ENCODE measurements around the gene BNC2. TPM values are rescaled to one million over a fixed set of nuclear protein-coding genes. Genes with fewer than 3 reads are reported as not detected.

The BNC2 gene
- total RNA-seq, 1 donor from 2014 or later = 2.4 TPM

- no peaks in the 10 kb centered on the region for H3K27me3 ChIP-seq
- peaks cover 12% of the 10 kb centered on the region for H3K4me1 ChIP-seq
- H3K4me2 ChIP-seq = no peak overlapping the region
- TF ChIP-seq EZH2phosphoT487 (IDR thresholded peaks at IDR 0.05) = no peak
- no peak for TF ChIP-seq EZH2 (IDR thresholded peaks at IDR 0.05)
- no peak for TF ChIP-seq CTCF (IDR thresholded peaks at IDR 0.05)
- no peak overlapping the region for H2AFZ ChIP-seq (replicated peaks)
- H3K9ac ChIP-seq = no peak overlapping the region
- H3K9me3 Mint-ChIP-seq = no peaks in the 10 kb centered on the region
- H3K79me2 ChIP-seq (ENCODE audit: low read depth) = no peaks in the 10 kb centered on the region
- no peaks in the 10 kb centered on the region for H3F3A ChIP-seq (ENCODE audit: low read depth)
- H3K27ac Mint-ChIP-seq = no peak overlapping the region
- DNase-seq (ENCODE audit: low spot score) = no peak
- H3K36me3 Mint-ChIP-seq = no peaks in the 10 kb centered on the region
- H3K4me3 Mint-ChIP-seq = no peak overlapping the region
- H4K20me1 ChIP-seq (ENCODE audit: low read depth) = no peaks in the 10 kb centered on the region
- no peak overlapping the region for H3K27ac ChIP-seq
- H3K4me3 ChIP-seq = no peak overlapping the region
- H3K27me3 Mint-ChIP-seq (ENCODE audit: insufficient read depth, low read depth) = no peaks in the 10 kb centered on the region
- H3K9me3 ChIP-seq (ENCODE audit: low read depth) = no peaks in the 10 kb centered on the region
- H3K36me3 ChIP-seq = no peaks in the 10 kb centered on the region
- H3K4me1 Mint-ChIP-seq = peaks cover under 1% of the 10 kb centered on the region
Observed at GRCh38 chr9:16563446-16563845, 307.0 kb downstream of the BNC2 start.

- Histone ChIP-seq H2AFZ (replicated peaks) (no peak overlapping the region), H3K4me2 (no peak overlapping the region), H3K36me3 (no peaks in the 10 kb centered on the region), H3K27ac (no peak overlapping the region), H4K20me1 (ENCODE audit: low read depth) (no peaks in the 10 kb centered on the region), H3K9me3 (ENCODE audit: low read depth) (no peaks in the 10 kb centered on the region), H3F3A (ENCODE audit: low read depth) (no peaks in the 10 kb centered on the region), H3K4me1 (no peaks in the 10 kb centered on the region), H3K27me3 (no peaks in the 10 kb centered on the region), H3K79me2 (ENCODE audit: low read depth) (no peaks in the 10 kb centered on the region), H3K4me3 (no peak overlapping the region), H3K9ac (no peak overlapping the region)
- DNase-seq (ENCODE audit: low spot score) = no peak
- TF ChIP-seq EZH2 (IDR thresholded peaks at IDR 0.05) (no peak), CTCF (IDR thresholded peaks at IDR 0.05) (no peak), EZH2phosphoT487 (IDR thresholded peaks at IDR 0.05) (no peak)
- peaks cover 2% of the 10 kb centered on the region for H3K27me3 Mint-ChIP-seq (ENCODE audit: insufficient read depth, low read depth)
- no peaks in the 10 kb centered on the region for H3K36me3 Mint-ChIP-seq
- H3K9me3 Mint-ChIP-seq = no peaks in the 10 kb centered on the region
- no peak overlapping the region for H3K27ac Mint-ChIP-seq
- H3K4me3 Mint-ChIP-seq = no peak overlapping the region
- no peaks in the 10 kb centered on the region for H3K4me1 Mint-ChIP-seq
Observed at GRCh38 chr9:16561121-16561520, 309.3 kb downstream of the BNC2 start.

GRCh38 chr9:16559418-16560188, 310.9 kb downstream of the BNC2 start:
- no peaks in the 10 kb centered on the region for H3K9me3 ChIP-seq (ENCODE audit: low read depth)
- Mint-ChIP-seq H3K4me1 (peaks cover under 1% of the 10 kb centered on the region), H3K9me3 (no peaks in the 10 kb centered on the region), H3K4me3 (no peak overlapping the region), H3K36me3 (no peaks in the 10 kb centered on the region), H3K27ac (no peak overlapping the region), H3K27me3 (ENCODE audit: insufficient read depth, low read depth) (peaks cover 4% of the 10 kb centered on the region)
- no peaks in the 10 kb centered on the region for H3K79me2 ChIP-seq (ENCODE audit: low read depth)
- H3F3A ChIP-seq (ENCODE audit: low read depth) = no peaks in the 10 kb centered on the region
- DNase-seq (ENCODE audit: low spot score) = no peak
- no peaks in the 10 kb centered on the region for H3K4me1 ChIP-seq
- no peaks in the 10 kb centered on the region for H4K20me1 ChIP-seq (ENCODE audit: low read depth)
- H3K4me3 ChIP-seq = no peak overlapping the region
- TF ChIP-seq CTCF (IDR thresholded peaks at IDR 0.05) (no peak), EZH2phosphoT487 (IDR thresholded peaks at IDR 0.05) (no peak), EZH2 (IDR thresholded peaks at IDR 0.05) (no peak)
- H3K27me3 ChIP-seq = no peaks in the 10 kb centered on the region
- no peak overlapping the region for H3K9ac ChIP-seq
- H3K4me2 ChIP-seq = no peak overlapping the region
- H3K27ac ChIP-seq = no peak overlapping the region
- H2AFZ ChIP-seq (replicated peaks) = peak overlapping the region; percentile 32
- no peaks in the 10 kb centered on the region for H3K36me3 ChIP-seq
